ENCODE data around the gene TAGLN.

DNA sequence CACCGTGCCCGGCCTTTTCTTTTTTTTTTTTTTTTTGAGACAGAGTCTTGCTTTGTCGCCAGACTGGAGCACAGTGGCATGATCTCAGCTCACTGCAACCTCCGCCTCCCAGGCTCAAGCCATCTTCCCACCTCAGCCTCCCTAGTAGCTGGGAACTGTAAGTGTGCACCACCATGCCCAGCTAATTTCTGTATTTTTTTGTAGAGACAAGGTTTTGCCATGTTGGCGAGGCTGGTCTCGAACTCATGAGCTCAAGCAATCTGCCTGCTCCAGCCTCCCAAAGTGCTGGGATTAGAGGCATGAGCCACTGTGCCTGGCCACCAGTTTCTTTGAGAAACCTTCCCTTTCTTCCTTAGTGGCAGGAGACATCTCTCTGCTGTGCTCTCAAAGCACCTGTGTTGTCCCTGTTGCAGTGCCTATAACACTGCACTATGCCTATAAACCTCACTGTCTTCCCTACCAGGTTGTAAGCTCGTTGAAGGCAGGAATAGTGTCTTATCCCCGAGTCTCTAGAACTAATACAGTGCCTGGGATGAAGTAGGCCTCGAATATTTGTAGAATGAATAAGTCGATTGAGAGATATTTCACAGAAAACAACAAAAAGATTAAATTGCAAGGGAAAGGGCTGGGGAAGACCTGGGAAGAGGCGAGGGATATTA, 13.7 kb downstream of the TAGLN start:
- TF ChIP-seq, protein P1, sequence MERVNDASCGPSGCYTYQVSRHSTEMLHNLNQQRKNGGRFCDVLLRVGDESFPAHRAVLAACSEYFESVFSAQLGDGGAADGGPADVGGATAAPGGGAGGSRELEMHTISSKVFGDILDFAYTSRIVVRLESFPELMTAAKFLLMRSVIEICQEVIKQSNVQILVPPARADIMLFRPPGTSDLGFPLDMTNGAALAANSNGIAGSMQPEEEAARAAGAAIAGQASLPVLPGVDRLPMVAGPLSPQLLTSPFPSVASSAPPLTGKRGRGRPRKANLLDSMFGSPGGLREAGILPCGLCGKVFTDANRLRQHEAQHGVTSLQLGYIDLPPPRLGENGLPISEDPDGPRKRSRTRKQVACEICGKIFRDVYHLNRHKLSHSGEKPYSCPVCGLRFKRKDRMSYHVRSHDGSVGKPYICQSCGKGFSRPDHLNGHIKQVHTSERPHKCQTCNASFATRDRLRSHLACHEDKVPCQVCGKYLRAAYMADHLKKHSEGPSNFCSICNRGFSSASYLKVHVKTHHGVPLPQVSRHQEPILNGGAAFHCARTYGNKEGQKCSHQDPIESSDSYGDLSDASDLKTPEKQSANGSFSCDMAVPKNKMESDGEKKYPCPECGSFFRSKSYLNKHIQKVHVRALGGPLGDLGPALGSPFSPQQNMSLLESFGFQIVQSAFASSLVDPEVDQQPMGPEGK (CRISPR knock-in tag; IDR thresholded peaks at IDR 0.05; ENCODE audit: borderline replicate concordance) = no peak
- TF ChIP-seq ESRRG (CRISPR knock-in tag; IDR thresholded peaks at IDR 0.05) = no peak
- TF ChIP-seq ZNF8 (CRISPR knock-in tag; IDR thresholded peaks at IDR 0.05) = no peak
- TF ChIP-seq, protein P2, sequence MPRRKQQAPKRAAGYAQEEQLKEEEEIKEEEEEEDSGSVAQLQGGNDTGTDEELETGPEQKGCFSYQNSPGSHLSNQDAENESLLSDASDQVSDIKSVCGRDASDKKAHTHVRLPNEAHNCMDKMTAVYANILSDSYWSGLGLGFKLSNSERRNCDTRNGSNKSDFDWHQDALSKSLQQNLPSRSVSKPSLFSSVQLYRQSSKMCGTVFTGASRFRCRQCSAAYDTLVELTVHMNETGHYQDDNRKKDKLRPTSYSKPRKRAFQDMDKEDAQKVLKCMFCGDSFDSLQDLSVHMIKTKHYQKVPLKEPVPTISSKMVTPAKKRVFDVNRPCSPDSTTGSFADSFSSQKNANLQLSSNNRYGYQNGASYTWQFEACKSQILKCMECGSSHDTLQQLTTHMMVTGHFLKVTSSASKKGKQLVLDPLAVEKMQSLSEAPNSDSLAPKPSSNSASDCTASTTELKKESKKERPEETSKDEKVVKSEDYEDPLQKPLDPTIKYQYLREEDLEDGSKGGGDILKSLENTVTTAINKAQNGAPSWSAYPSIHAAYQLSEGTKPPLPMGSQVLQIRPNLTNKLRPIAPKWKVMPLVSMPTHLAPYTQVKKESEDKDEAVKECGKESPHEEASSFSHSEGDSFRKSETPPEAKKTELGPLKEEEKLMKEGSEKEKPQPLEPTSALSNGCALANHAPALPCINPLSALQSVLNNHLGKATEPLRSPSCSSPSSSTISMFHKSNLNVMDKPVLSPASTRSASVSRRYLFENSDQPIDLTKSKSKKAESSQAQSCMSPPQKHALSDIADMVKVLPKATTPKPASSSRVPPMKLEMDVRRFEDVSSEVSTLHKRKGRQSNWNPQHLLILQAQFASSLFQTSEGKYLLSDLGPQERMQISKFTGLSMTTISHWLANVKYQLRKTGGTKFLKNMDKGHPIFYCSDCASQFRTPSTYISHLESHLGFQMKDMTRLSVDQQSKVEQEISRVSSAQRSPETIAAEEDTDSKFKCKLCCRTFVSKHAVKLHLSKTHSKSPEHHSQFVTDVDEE (CRISPR knock-in tag; IDR thresholded peaks at IDR 0.05) = no peak
- TF ChIP-seq BACH2 (CRISPR knock-in tag; IDR thresholded peaks at IDR 0.05; ENCODE audit: borderline replicate concordance) = no peak
